Measurements from ENCODE around the gene CELF3. TPM values are rescaled to one million over a fixed set of nuclear protein-coding genes. Genes with fewer than 3 reads are reported as not detected.

Gene CELF3
- total and polyA plus RNA-seq, 2 of the 13 experiments (the other 11 are each of a cell fraction or from before 2014, with no cell fraction given) = not detected

- Histone ChIP-seq H3K27me3 (ENCODE audit: control insufficient read depth in 1 of 2, insufficient read depth in 2 of 2, low read length in 2 of 2) (no peaks in the 10 kb centered on the region), H3K9me3 (ENCODE audit: low read length) (no peaks in the 10 kb centered on the region), H3K27ac (ENCODE audit: extremely low read length, insufficient read depth, low read length) (no peak overlapping the region), H3K9ac (ENCODE audit: insufficient read depth, low read depth, low read length) (no peak overlapping the region), H3K4me3 (replicated peaks in 1 of 3; ENCODE audit: insufficient read depth in 1 of 3, low read depth in 2 of 3, low read length in 3 of 3) (no peak overlapping the region), H3K4me1 (ENCODE audit: insufficient read depth, low read length) (peaks cover 11% of the 10 kb centered on the region), H2AFZ (ENCODE audit: low read length) (no peak overlapping the region), H3K36me3 (replicated peaks in 1 of 2; ENCODE audit: control insufficient read depth in 1 of 2, insufficient read depth in 2 of 2, low read length in 2 of 2) (peaks cover 5 to 24% of the 10 kb centered on the region in 2 experiments; a peak in 4 of 5 replicates), H3K79me2 (ENCODE audit: insufficient read depth, low read length) (no peaks in the 10 kb centered on the region), H3K4me2 (ENCODE audit: low read depth, low read length) (no peak overlapping the region), H4K20me1 (ENCODE audit: insufficient read depth, low read length) (no peaks in the 10 kb centered on the region)
- BruUV-seq (replicated peaks) = no TSS peak
- FAIRE-seq (no peak), DNase-seq (ENCODE audit: low spot score) (no peak), ATAC-seq (no peak)
- 88% methylated on average over 4 of the region's 4 CpGs for WGBS (ENCODE audit: low lambda C conversion rate)
- in situ Hi-C loops (cut with HindIII; ENCODE audit: extremely low pct_ligation_motif_present, low pct_unique_long_range_greater_than_20kb) = no loop called here
- intact Hi-C loops (cut with micrococcal nuclease; ENCODE audit: unreplicated experiment) = no loop called here
- TF ChIP-seq SETDB1 (CRISPR knock-in tag; IDR thresholded peaks at IDR 0.05; ENCODE audit: borderline replicate concordance) (no peak), UBTF (CRISPR knock-in tag; IDR thresholded peaks at IDR 0.05) (no peak), ZNF550 (CRISPR knock-in tag; IDR thresholded peaks at IDR 0.05; ENCODE audit: borderline replicate concordance) (no peak), ZZZ3 (CRISPR knock-in tag; IDR thresholded peaks at IDR 0.05; ENCODE audit: borderline replicate concordance) (no peak)
- CTCF ChIA-PET (ENCODE audit: low intra/inter-chr PET ratio, low total read pairs) = no interaction called here
- POLR2A ChIA-PET = no interaction called here
These were observed 27.1 kb downstream of the CELF3 start for GRCh38 chr1:151689494-151689893.

- Histone ChIP-seq H3K4me3 (replicated peaks in 1 of 3; ENCODE audit: insufficient read depth in 1 of 3, low read depth in 2 of 3, low read length in 3 of 3) (no peak overlapping the region), H3K27me3 (ENCODE audit: control insufficient read depth in 1 of 2, insufficient read depth in 2 of 2, low read length in 2 of 2) (no peaks in the 10 kb centered on the region), H4K20me1 (ENCODE audit: insufficient read depth, low read length) (no peaks in the 10 kb centered on the region), H2AFZ (ENCODE audit: low read length) (no peak overlapping the region), H3K79me2 (ENCODE audit: insufficient read depth, low read length) (no peaks in the 10 kb centered on the region), H3K9ac (ENCODE audit: insufficient read depth, low read depth, low read length) (no peak overlapping the region), H3K4me2 (ENCODE audit: low read depth, low read length) (no peak overlapping the region), H3K4me1 (ENCODE audit: insufficient read depth, low read length) (peaks cover 11% of the 10 kb centered on the region), H3K9me3 (ENCODE audit: low read length) (no peaks in the 10 kb centered on the region), H3K36me3 (replicated peaks in 1 of 2; ENCODE audit: control insufficient read depth in 1 of 2, insufficient read depth in 2 of 2, low read length in 2 of 2) (peaks cover 1 to 7% of the 10 kb centered on the region in 2 experiments; a peak in 2 of 5 replicates), H3K27ac (ENCODE audit: extremely low read length, insufficient read depth, low read length) (no peak overlapping the region)
- CTCF ChIA-PET (ENCODE audit: low intra/inter-chr PET ratio, low total read pairs) = no interaction called here
- in situ Hi-C loops (cut with HindIII; ENCODE audit: extremely low pct_ligation_motif_present, low pct_unique_long_range_greater_than_20kb) = no loop called here
- WGBS (ENCODE audit: low lambda C conversion rate) = 91% methylated on average over 2 of the region's 2 CpGs
- DNase-seq (ENCODE audit: low spot score) = no peak
- no TSS peak for BruUV-seq (replicated peaks)
- no peak for FAIRE-seq
- ATAC-seq = no peak
- intact Hi-C loops (cut with micrococcal nuclease; ENCODE audit: unreplicated experiment) = no loop called here
- POLR2A ChIA-PET = no interaction called here
- TF ChIP-seq THAP7 (CRISPR knock-in tag; IDR thresholded peaks at IDR 0.05) (no peak), ZNF557 (CRISPR knock-in tag; IDR thresholded peaks at IDR 0.05) (no peak), ZNF382 (CRISPR knock-in tag; IDR thresholded peaks at IDR 0.05; ENCODE audit: borderline replicate concordance) (no peak), HOXA3 (CRISPR knock-in tag; IDR thresholded peaks at IDR 0.05) (no peak), CEBPB (IDR thresholded peaks at IDR 0.05; ENCODE audit: borderline replicate concordance, low read depth, low read length) (no peak), NFKBIZ (CRISPR knock-in tag; IDR thresholded peaks at IDR 0.05) (no peak), ZNF446 (CRISPR knock-in tag; IDR thresholded peaks at IDR 0.05) (no peak), MTA3 (CRISPR knock-in tag; IDR thresholded peaks at IDR 0.05) (no peak), ZFYVE20 (CRISPR knock-in tag; IDR thresholded peaks at IDR 0.05; ENCODE audit: borderline replicate concordance, low read depth) (no peak), ERF (CRISPR knock-in tag; IDR thresholded peaks at IDR 0.05) (no peak)
These were observed 30.0 kb downstream of the CELF3 start for GRCh38 chr1:151686561-151686960.
